Fibroblast of the conjunctiva (primary cell): Measurements from ENCODE around the gene VAV3.

Source experiments
- DNase-seq: peaks from one replicate; pipeline ENCODE4 v3.0.0-alpha.2; 2010; ENCODE audit warnings: low read depth

The VAV3 gene

GRCh38 chr1:107833061-107833460 lies 131.9 kb downstream of the VAV3 start:
- no peak for DNase-seq

- no peak for DNase-seq
These were observed 133.1 kb downstream of the VAV3 start for GRCh38 chr1:107831921-107832320.

- no peak for DNase-seq
These were observed 134.5 kb downstream of the VAV3 start for GRCh38 chr1:107830526-107830925.

GRCh38 chr1:107830075-107830474 lies 134.9 kb downstream of the VAV3 start:
- DNase-seq: no peak

GRCh38 chr1:107829036-107829770 lies 135.8 kb downstream of the VAV3 start:
- no peak for DNase-seq

GRCh38 chr1:107824946-107825345 lies 140.0 kb downstream of the VAV3 start:
- no peak for DNase-seq

- no peak for DNase-seq
These were observed 143.6 kb downstream of the VAV3 start for GRCh38 chr1:107821340-107821739.

- no peak for DNase-seq
These were observed 144.2 kb downstream of the VAV3 start for GRCh38 chr1:107820801-107821200.

- no peak for DNase-seq
These were observed 147.0 kb downstream of the VAV3 start for GRCh38 chr1:107817935-107818334.

GRCh38 chr1:107817206-107817605 lies 147.8 kb downstream of the VAV3 start:
- no peak for DNase-seq

- no peak for DNase-seq
These were observed 154.6 kb downstream of the VAV3 start for GRCh38 chr1:107810291-107810951.

- DNase-seq: no peak
These were observed 157.1 kb downstream of the VAV3 start for GRCh38 chr1:107807855-107808254.

GRCh38 chr1:107807405-107807804 lies 157.6 kb downstream of the VAV3 start:
- no peak for DNase-seq

- DNase-seq: no peak
These were observed 158.1 kb downstream of the VAV3 start for GRCh38 chr1:107806902-107807301.

GRCh38 chr1:107804741-107805140 lies 160.2 kb downstream of the VAV3 start:
- DNase-seq: no peak

GRCh38 chr1:107804134-107804533 lies 160.8 kb downstream of the VAV3 start:
- DNase-seq: no peak

- DNase-seq: no peak
These were observed 161.4 kb downstream of the VAV3 start for GRCh38 chr1:107803579-107803978.

GRCh38 chr1:107802654-107803053 lies 162.3 kb downstream of the VAV3 start:
- DNase-seq: no peak

- no peak for DNase-seq
These were observed 169.0 kb downstream of the VAV3 start for GRCh38 chr1:107795994-107796393.

GRCh38 chr1:107795441-107795840 lies 169.5 kb downstream of the VAV3 start:
- DNase-seq: no peak

GRCh38 chr1:107794571-107794970 lies 170.4 kb downstream of the VAV3 start:
- DNase-seq: no peak

GRCh38 chr1:107793896-107794453 lies 171.0 kb downstream of the VAV3 start:
- no peak for DNase-seq

GRCh38 chr1:107791348-107791747 lies 173.6 kb downstream of the VAV3 start:
- DNase-seq: no peak
